ENCODE data around the gene CELF4. TPM values are rescaled to one million over a fixed set of nuclear protein-coding genes. Genes with fewer than 3 reads are reported as not detected.

CELF4 gene
- total RNA-seq, 2 experiments from 2014 or later, result not detected

GRCh38 chr18:37429791-37430190, 135.8 kb downstream of the CELF4 start:
- POLR2A ChIA-PET, result no interaction called here

DNA sequence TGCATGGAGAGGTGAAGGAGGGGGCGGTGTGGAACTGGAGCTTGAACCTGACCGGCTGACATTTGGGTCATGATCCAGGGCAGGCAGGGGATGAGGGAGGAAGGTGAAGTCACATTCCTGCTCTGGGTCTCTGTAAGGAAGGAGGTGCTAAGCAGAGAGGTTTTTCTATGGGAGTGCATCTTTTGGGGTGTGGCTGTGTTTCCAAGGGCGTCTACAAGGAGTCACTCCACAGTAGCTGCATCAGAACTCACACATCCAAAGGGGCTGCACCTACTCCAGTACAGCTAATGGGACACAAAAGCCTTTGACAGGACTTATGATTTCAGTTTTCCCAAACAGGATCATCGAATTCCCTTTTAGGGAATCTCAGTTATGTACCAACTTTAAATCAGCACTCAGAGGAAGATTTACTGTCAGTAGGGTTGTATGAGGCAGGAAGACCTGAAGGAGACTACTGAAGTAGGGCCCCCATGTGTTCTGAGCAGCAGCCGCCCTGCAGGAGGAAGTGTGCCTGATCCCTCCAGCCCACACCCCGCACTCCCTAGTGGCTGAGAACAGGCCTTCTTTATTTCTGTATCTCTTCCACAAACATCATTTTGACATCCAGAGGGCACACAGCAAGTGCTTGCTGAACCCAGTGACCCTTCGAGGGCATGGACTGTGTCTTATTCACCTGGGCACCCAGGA, 137.2 kb downstream of the CELF4 start:
- POLR2A ChIA-PET, result no interaction called here
- CTCF ChIA-PET, result no interaction called here

More at GRCh38 chr18:37429791-37430190, 135.8 kb downstream of the CELF4 start:
- CTCF ChIA-PET, result interaction anchor here (0.6 kb wide), 1 partner anchor 44 kb away, joined by 3 read pairs; no protein-coding TSS in a partner anchor

DNA sequence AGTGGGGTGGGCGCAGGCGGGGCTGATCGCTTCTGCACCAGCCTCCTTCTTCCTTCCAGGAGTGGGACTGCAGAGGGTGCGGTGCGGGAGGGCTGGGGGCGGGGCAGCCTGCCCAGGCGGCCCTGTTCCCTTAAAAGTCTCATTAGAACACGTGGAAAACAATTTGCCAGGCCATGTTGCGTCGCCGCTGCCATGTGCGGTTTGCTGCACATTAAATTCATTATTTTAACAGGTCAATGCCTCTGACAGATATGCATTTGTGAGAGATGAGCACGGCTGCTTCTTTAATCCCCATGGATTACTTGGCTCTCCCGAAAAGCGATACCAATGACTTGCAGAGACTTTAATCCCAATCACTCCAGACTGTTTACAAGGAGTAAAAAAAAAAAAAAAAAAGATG, 139.0 kb downstream of the CELF4 start:
- ChIA-PET CTCF (no interaction called here), POLR2A (no interaction called here)

DNA sequence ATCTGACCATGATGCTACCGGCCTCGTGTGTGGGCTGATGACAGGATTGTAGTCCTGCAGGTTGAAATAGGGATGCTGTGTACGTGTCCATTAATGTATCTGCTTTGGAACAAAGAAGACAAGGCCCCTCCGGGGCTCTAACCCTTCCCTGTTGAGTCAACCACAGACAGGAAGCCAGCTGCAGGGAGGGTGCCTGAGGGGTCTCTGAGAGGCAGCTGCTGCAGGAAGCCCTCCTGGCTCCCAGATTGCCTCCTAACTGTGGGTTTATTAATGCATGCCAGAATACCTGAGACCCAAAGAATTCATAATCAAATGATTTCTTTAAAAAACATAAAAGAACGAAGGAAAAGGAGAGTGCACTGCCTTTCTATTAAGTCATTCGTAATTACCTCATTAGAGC, 140.4 kb downstream of the CELF4 start:
- ChIA-PET CTCF (no interaction called here), POLR2A (no interaction called here)

DNA sequence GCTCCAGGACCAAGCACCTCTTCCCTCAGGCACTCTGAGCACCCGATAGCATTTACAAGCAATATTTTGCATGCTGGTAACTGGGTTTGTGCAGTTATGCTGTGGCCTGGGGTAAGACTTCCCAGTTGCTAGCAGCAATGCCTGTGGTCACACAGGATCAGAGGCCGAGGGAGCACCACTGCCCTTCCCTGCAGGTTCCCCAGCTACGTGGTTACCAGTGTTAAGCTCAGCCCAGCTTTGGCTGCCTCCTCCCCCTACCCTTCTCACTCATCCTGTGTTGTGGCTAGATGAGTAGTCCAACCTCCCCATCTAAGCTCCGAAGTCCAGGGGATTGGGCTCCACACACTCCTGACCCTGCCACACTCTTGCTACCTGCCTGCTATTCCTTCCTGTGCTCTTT, 141.1 kb downstream of the CELF4 start:
- ChIA-PET POLR2A (no interaction called here), CTCF (interaction anchor here (0.6 kb wide), 1 partner anchor 39 kb away, joined by 4 read pairs; no protein-coding TSS in a partner anchor)

DNA sequence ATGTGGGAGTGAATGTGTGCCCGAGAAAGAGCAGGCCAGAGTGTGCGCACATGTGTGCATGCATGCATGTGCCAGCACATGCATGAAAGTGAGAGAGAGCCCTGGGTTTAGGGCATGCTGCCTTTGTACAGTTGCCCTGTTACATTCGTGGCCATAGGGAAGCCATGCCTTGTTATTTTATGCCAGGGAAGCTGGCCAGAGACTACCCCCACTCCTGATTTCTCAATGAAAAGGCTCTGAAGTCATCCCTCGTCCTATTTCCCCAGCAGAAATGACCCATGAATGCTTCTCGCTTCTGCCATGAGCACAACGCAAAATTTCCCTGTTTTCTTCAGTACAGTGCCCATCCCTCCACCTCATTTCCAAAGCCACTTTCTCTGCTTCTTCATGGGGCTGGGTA, 143.0 kb downstream of the CELF4 start:
- CTCF ChIA-PET, result no interaction called here
- POLR2A ChIA-PET, result no interaction called here

DNA sequence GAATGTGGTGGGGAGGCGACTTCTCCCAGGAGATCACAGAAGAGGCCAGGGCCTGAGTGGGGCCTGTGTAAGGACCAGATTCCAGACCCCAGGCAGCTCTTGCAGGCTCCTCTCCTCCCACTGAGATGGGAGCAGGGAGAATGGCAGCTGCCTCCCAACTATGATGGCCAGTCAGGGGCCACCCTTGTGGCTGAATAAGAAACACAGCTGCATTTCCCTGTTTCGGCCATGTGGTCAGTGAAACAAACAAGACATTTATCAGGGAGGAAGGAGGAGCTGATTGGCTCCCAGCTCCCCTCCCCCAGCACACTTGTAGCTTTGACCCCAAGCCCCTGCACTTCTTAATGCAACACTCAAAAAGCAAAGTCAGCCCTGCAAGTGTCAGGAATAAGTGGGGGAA, 143.5 kb downstream of the CELF4 start:
- POLR2A ChIA-PET, result no interaction called here
- CTCF ChIA-PET, result no interaction called here

GRCh38 chr18:37421341-37422077, 144.1 kb downstream of the CELF4 start:
- POLR2A ChIA-PET, result no interaction called here
- CTCF ChIA-PET, result no interaction called here

DNA sequence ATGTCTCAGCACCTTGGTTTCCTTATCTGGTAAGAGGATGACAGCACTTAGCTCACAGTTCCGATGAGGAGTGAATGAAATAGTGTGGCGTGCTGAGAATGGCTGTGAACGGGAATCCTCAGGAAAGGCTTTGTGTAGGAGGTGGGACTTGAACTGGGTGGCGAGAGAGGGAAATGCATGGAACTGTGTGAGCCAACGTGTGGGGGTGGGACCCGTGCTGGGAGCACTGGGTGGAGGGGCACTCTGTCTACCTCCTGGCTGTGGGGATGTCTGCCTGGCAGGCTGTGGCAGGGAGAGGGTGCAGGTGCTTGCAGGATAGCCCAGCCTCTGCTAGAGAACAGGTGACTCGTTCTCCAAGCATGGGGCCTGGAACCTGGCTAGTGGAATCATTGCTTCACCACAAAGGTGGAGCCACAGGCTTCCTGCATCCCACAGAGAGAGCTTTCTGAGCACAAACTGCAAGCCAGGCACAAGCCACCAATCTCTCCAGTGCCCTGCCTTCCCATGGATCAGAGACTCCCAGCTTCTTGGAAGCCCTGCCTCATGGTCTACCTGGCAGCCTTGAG, 145.2 kb downstream of the CELF4 start:
- ChIA-PET CTCF (no interaction called here), POLR2A (no interaction called here)

- CTCF ChIA-PET, result no interaction called here
- POLR2A ChIA-PET, result no interaction called here
These were observed 145.7 kb downstream of the CELF4 start for GRCh38 chr18:37419866-37420265.

DNA sequence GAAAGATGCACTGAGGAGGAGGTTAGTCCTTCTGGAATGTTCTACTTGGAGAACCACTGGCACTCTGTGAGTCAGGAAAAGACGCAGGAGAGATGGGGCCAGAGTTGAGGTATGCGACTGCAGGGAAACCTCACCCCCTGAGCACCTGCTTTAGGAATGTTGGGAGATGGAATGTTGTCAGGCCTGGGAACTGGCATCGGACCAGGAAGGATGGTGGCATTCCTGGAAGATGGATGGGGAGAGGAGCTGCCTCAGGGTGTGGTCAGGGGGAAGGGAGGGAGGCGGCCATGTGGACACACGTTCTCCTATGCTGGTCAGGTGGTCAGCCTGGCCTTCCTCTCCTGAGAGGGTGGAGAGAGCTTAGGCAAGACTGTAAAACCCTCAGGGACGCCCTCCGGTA, 146.3 kb downstream of the CELF4 start:
- ChIA-PET CTCF (no interaction called here), POLR2A (no interaction called here)

- CTCF ChIA-PET, result no interaction called here
- POLR2A ChIA-PET, result no interaction called here
These were observed 150.8 kb downstream of the CELF4 start for GRCh38 chr18:37414816-37415215.

DNA sequence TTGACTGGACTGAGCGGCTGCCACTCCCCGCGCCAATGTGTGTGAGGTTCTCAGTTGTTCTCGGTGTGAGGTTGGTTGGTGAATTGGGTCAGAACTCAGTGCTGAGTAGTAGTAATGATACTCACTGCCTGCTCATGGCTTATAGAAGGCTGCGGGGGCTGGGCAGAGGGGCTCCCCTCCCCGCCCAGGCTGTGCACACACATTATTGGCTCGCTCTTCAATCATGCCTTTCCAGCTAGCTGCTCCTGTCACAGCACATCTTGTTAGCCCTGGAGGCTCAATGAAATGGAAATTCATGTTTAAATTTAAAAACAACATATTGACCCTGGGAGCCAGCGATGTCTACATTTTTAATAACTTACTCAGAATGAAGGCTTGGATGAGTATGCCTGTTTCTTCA, 152.8 kb downstream of the CELF4 start:
- ChIA-PET CTCF (no interaction called here), POLR2A (no interaction called here)

DNA sequence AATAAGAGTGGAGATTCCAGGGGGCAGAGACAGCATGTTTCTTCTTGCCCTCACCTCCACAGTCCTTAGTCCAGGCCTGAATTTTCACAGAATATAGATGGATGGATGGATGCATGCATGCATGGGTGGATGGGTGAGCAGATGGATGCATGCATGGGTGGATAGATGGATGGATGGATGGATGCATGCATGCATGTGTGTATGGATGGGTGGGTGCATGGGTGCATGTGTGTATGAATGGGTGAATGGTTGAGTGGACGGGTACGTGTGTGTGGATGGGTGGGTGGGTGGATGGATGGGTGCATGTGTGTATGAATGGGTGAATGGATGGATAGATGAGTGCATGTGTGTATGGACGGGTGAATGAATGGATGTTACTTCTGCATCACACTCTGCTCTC, 153.3 kb downstream of the CELF4 start:
- ChIA-PET POLR2A (no interaction called here), CTCF (no interaction called here)

GRCh38 chr18:37409878-37410277, 155.7 kb downstream of the CELF4 start:
- POLR2A ChIA-PET, result no interaction called here
- CTCF ChIA-PET, result no interaction called here

- ChIA-PET POLR2A (no interaction called here), CTCF (no interaction called here)
These were observed 156.8 kb downstream of the CELF4 start for GRCh38 chr18:37408676-37409265.

GRCh38 chr18:37407571-37407970, 158.0 kb downstream of the CELF4 start:
- ChIA-PET CTCF (no interaction called here), POLR2A (no interaction called here)

GRCh38 chr18:37405772-37406171, 159.8 kb downstream of the CELF4 start:
- ChIA-PET CTCF (no interaction called here), POLR2A (no interaction called here)

DNA sequence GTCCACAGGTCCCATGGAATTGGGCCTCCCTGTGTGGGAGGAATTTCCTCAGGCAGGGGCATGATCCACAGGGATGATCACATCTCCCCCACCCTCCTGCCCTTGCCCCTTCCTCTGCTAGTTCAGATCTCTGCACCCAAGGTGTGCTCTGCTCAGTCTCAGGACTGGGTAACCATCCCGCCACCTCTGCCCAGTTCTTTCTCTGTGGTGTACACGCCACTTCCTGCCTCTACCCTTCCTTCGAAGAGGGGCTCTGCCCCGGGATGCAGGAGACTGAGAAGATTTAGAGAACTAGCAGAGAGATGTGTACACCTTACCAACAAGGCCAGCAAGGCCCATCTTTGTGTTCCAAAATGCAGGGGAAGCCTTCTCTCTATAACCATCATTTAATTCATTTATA, 160.4 kb downstream of the CELF4 start:
- CTCF ChIA-PET, result no interaction called here
- POLR2A ChIA-PET, result no interaction called here

GRCh38 chr18:37403788-37404187, 161.8 kb downstream of the CELF4 start:
- POLR2A ChIA-PET, result no interaction called here

DNA sequence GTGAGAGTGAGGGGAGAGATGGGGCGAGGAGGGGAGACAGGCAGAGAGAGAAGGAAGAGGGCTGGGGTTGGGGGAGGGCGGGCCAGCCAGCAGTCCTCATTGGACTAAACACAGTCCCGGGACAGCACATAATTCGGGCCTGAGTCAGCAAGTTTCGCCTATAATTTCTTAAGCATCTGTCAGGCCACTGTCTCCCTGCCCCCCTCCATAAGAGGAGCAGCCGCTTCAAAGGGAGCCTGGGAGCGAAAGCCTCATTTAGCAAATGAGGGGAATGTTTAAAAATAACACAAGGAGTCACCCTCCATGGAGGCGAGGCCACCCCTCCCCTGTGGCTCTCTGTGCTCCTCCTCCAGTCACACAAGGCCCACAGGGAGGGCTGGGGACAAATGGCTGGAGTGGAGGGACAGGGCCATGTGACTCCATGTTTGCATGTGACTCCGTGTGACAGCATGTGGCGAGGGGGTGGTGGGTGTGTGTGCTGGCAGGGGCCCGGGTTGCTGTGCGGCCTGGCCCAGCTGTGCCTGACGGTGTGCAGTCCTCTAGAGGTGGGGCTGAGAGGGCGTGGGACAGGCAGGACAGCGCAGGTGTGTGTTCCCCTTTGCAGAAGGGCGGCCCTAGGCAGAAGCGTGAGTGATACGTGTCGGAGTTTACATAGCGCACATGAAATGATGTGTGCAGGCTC, 162.4 kb downstream of the CELF4 start:
- POLR2A ChIA-PET, result no interaction called here
- CTCF ChIA-PET, result no interaction called here

More at GRCh38 chr18:37403788-37404187, 161.8 kb downstream of the CELF4 start:
- CTCF ChIA-PET, result no interaction called here

Measured in activated CD8-positive, alpha-beta memory T cell treated with anti-CD3 and anti-CD28 coated beads for 36 hours (primary cell).